ENCODE measurements around the gene ATP8B4. TPM values are rescaled to one million over a fixed set of nuclear protein-coding genes. Genes with fewer than 3 reads are reported as not detected.

Gene ATP8B4
- total and polyA plus RNA-seq, 10 donors = 1.7 to 42.8 (median 27.7) TPM

DNA sequence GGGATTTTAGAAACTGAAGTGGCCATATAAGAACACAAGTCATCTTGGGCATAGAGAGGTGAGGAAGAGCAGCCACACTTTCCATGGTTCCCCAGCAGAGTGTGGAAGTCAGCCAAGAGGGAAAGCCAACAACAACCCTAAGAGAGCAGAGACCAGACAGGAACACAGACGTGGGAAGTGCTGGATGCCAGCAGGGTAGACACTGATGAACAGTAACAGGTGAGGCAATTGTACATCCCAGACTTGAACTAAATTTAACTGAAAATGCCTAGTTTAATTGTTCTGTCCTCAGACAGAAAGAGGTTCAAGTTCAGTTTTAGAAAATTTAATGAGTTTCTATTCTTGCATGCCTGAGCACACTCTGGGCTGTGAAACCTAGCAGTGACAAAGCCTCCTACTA is 212.1 kb downstream of the ATP8B4 start:
- H3K4me3 ChIP-seq = no peak overlapping the region
- H3K36me3 ChIP-seq = no peaks in the 10 kb centered on the region
- H3K27me3 ChIP-seq (replicated peaks in 1 of 7) = no peaks in the 10 kb centered on the region
- WGBS, 5 donors = 56 to 92% (median 64%) methylated on average over 1 of the region's 1 CpG
- peaks cover 0 to 20% (median 9%) of the 10 kb centered on the region in 8 donors for H3K9me3 ChIP-seq
- H3K27ac ChIP-seq = peak overlapping the region in 1 of 8 donors; percentile 38
- H3K4me1 ChIP-seq = peaks cover 0 to 7% (median 0%) of the 10 kb centered on the region in 6 donors
- DNase-seq = no peak
- TF ChIP-seq, protein P1, sequence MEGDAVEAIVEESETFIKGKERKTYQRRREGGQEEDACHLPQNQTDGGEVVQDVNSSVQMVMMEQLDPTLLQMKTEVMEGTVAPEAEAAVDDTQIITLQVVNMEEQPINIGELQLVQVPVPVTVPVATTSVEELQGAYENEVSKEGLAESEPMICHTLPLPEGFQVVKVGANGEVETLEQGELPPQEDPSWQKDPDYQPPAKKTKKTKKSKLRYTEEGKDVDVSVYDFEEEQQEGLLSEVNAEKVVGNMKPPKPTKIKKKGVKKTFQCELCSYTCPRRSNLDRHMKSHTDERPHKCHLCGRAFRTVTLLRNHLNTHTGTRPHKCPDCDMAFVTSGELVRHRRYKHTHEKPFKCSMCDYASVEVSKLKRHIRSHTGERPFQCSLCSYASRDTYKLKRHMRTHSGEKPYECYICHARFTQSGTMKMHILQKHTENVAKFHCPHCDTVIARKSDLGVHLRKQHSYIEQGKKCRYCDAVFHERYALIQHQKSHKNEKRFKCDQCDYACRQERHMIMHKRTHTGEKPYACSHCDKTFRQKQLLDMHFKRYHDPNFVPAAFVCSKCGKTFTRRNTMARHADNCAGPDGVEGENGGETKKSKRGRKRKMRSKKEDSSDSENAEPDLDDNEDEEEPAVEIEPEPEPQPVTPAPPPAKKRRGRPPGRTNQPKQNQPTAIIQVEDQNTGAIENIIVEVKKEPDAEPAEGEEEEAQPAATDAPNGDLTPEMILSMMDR (IDR thresholded peaks at IDR 0.05 in 8 of 11, conservative IDR thresholded peaks at IDR 0.05 in 3 of 11) = no peak
- TF ChIP-seq POLR2A (IDR thresholded peaks at IDR 0.05) = no peak
- intact Hi-C loops (cut with DNase I; ENCODE audit: low total_unique reads) = no loop called here

DNA sequence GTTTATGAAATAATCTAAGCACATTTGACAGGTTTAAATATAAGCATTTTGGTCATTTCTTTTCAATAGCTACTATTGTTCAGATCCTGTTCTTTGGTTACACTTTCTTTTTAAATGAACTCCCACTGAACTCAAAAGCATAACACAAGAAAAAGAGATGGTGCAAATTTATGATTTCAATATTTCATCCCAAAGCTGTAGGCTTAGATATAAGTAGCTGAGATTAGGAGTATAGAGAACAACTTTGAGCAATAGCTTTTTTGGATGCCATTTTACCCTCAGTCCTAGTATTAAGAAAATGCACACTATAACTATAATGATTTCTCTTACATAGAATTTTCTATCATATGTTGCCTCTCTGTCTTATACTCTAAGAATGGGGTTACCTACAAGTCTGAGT is 213.8 kb downstream of the ATP8B4 start:
- Histone ChIP-seq H3K27ac (no peak overlapping the region), H3K4me3 (no peak overlapping the region), H3K4me1 (peaks cover 0 to 7% (median 0%) of the 10 kb centered on the region in 6 donors), H3K9me3 (peaks cover 0 to 8% (median 3%) of the 10 kb centered on the region in 8 donors), H3K36me3 (peaks cover 0 to 7% (median 0%) of the 10 kb centered on the region in 6 donors), H3K27me3 (replicated peaks in 1 of 7) (no peaks in the 10 kb centered on the region)
- no peak for DNase-seq
- TF ChIP-seq, protein P1 (IDR thresholded peaks at IDR 0.05 in 8 of 11, conservative IDR thresholded peaks at IDR 0.05 in 3 of 11) = no peak
- no peak for TF ChIP-seq POLR2AphosphoS5 (IDR thresholded peaks at IDR 0.05)
- no peak for TF ChIP-seq POLR2A (IDR thresholded peaks at IDR 0.05)
- intact Hi-C loops (cut with DNase I; ENCODE audit: low total_unique reads) = no loop called here

DNA sequence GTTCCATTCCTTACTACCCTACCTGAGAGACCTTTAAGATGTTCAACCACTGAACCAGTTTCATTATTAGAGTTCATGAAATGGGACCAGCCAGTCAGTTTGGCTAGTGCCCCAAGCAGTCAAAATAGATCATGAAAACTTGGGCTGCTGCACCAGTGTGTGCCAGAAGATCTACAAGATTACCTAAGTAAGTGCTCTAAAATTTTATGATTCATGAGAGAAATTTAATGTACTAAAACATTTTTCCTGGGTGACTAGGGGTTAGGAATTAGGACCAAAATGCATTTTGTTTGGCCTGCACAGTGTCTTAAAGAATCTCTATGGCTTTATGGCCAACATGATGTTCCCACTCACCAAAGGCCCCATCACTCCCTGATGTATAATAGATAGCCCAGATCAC is 214.7 kb downstream of the ATP8B4 start:
- no peak overlapping the region for H3K4me3 ChIP-seq
- no peaks in the 10 kb centered on the region for H3K9me3 ChIP-seq
- intact Hi-C loops (cut with DNase I; ENCODE audit: low total_unique reads) = no loop called here
- no peaks in the 10 kb centered on the region for H3K27me3 ChIP-seq (replicated peaks in 1 of 7)
- no peak for TF ChIP-seq POLR2AphosphoS5 (IDR thresholded peaks at IDR 0.05)
- no peak for TF ChIP-seq POLR2A (IDR thresholded peaks at IDR 0.05)
- TF ChIP-seq, protein P1 (IDR thresholded peaks at IDR 0.05 in 8 of 11, conservative IDR thresholded peaks at IDR 0.05 in 3 of 11) = no peak
- no peak for DNase-seq
- H3K36me3 ChIP-seq = peaks cover 0 to 13% (median 0%) of the 10 kb centered on the region in 6 donors
- peaks cover 0 to 7% (median 0%) of the 10 kb centered on the region in 6 donors for H3K4me1 ChIP-seq
- no peak overlapping the region for H3K27ac ChIP-seq

DNA sequence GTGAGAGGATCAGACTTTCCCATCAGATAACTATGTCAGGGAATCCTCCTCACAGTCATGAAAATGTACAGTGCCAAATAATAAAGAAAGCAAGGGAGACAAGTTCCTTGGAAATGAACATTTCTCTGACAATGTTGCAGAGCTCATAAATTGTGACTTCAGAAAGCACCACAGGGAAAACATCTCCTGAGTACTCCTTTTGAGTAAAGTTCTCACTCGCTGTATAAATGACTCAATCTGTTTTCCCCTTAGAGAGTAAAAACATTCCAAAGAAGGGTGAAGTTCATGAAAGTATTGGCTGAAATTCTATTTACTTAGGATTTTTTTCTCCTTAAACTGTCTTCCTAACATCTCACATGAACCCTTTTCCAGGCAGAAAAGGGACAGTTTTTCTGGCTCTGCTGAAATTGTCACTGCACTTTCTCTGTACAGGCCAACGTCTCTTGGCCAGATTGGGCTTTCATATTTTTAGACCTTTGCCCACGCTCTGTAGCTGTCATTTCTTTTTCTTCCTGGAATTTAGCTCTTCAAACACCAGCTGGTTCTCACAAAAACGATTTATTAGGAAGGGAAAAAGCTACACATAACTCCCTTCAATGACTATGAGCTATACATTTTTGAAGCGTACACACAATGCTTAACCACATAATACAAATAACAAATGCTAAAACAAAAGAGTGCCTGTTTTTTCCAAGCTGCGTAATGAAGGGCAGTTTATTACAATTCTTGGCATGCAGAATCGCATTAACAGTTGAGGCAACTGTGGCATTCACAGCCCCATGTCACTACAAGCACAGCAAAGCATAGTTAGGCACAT is 216.1 kb downstream of the ATP8B4 start:
- H3K4me1 ChIP-seq = peaks cover 0 to under 1% (median 0%) of the 10 kb centered on the region in 6 donors
- no peaks in the 10 kb centered on the region for H3K27me3 ChIP-seq (replicated peaks in 1 of 7)
- intact Hi-C loops (cut with DNase I; ENCODE audit: low total_unique reads) = no loop called here
- peak overlapping the region in 5 of 8 donors; percentile 21 to 57 (median 36) for H3K27ac ChIP-seq
- TF ChIP-seq POLR2AphosphoS5 (IDR thresholded peaks at IDR 0.05) = no peak
- TF ChIP-seq, protein P1 (IDR thresholded peaks at IDR 0.05 in 8 of 11, conservative IDR thresholded peaks at IDR 0.05 in 3 of 11) = no peak
- no peak for TF ChIP-seq POLR2A (IDR thresholded peaks at IDR 0.05)
- H3K4me3 ChIP-seq = no peak overlapping the region
- no peak for DNase-seq
- H3K36me3 ChIP-seq = peaks cover 0 to 13% (median 0%) of the 10 kb centered on the region in 6 donors
- no peaks in the 10 kb centered on the region for H3K9me3 ChIP-seq
- WGBS, 5 donors = 68 to 80% (median 75%) methylated on average over 7 of the region's 7 CpGs

Measured in spleen (tissue), 11 donors.